Breast epithelium (tissue), 4 donors: ENCODE data around the gene RBM19. TPM values are rescaled to one million over a fixed set of nuclear protein-coding genes. Genes with fewer than 3 reads are reported as not detected.

Experiments used
- DNase-seq, 2 donors: peaks; one replicate each; pipeline ENCODE4 v3.0.0-alpha.2; 2019; ENCODE audit warnings: low spot score in 2 of 2
- H3K27ac ChIP-seq, 2 donors: fragments of 200-600 bp; sonication (generic) in 1 of 2; one replicate each; pipeline ENCODE4 v1.5.1; 2016 to 2019; ENCODE audit warnings: mild to moderate bottlenecking in 1 of 2
- H3K27me3 ChIP-seq, 2 donors: fragments of 200-600 bp; sonication (generic) in 1 of 2; one replicate each; pipeline versions ENCODE4 v1.5.1 to v1.6.0; 2017 to 2019; ENCODE audit warnings: control low read depth in 1 of 2, mild to moderate bottlenecking in 1 of 2
- H3K36me3 ChIP-seq: fragments of 200-600 bp; one replicate; pipeline ENCODE4 v1.5.1; 2019
- H3K4me1 ChIP-seq, 2 donors: fragments of 200-600 bp; sonication (generic); one replicate each; pipeline ENCODE4 v1.5.1; 2016 to 2019; ENCODE audit warnings: control low read depth in 1 of 2
- H3K4me3 ChIP-seq, 3 donors: fragments of 200-600 bp; sonication (generic); 1 replicate in 2 of 3; 2 replicates in 1 of 3; pipeline ENCODE4 v1.5.1; 2016 to 2019; ENCODE audit warnings: mild to moderate bottlenecking in 3 of 3, moderate library complexity in 2 of 3
- H3K9me3 ChIP-seq, 2 donors: fragments of 200-600 bp; sonication (generic) in 1 of 2; one replicate each; pipeline ENCODE4 v1.5.1; 2016 to 2019; ENCODE audit warnings: control low read depth in 1 of 2
- POLR2A ChIP-seq: fragments of 450-650 bp; IDR thresholded peaks from one replicate; pipeline ENCODE4 v1.6.1; 2016; ENCODE audit warnings: antibody characterized with exemption, mild to moderate bottlenecking, moderate library complexity
- POLR2AphosphoS5 ChIP-seq, 3 donors: sonication (generic); formaldehyde crosslinking; IDR thresholded peaks; one replicate each; pipeline ENCODE4 v1.6.1; 2017; ENCODE audit warnings: antibody characterized with exemption in 3 of 3
- intact Hi-C: fragments of 100-400 bp; cut with DNase I; formaldehyde crosslinking; loops from one replicate; pipeline ENCODE4 v1.15.1; 2023; ENCODE audit warnings: low total_unique reads
- total RNA-seq, 3 donors: library from RNA; depleted of rRNA; stranded (reverse); fragments of >200 nt; gene quantifications; one replicate each; pipeline ENCODE4 v1.1.0, GENCODE V29; 2016
- TF ChIP-seq, protein P1 (sequence below), 3 donors: fragments of 450-650 bp; IDR thresholded peaks; one replicate each; pipeline ENCODE4 v1.5.1; 2016 to 2017; ENCODE audit warnings: antibody characterized with exemption in 3 of 3, mild to moderate bottlenecking in 3 of 3, moderate library complexity in 3 of 3

RBM19 gene
- total RNA-seq, 3 donors from 2014 or later = 28.8 to 43.3 (median 42.6) TPM

DNA sequence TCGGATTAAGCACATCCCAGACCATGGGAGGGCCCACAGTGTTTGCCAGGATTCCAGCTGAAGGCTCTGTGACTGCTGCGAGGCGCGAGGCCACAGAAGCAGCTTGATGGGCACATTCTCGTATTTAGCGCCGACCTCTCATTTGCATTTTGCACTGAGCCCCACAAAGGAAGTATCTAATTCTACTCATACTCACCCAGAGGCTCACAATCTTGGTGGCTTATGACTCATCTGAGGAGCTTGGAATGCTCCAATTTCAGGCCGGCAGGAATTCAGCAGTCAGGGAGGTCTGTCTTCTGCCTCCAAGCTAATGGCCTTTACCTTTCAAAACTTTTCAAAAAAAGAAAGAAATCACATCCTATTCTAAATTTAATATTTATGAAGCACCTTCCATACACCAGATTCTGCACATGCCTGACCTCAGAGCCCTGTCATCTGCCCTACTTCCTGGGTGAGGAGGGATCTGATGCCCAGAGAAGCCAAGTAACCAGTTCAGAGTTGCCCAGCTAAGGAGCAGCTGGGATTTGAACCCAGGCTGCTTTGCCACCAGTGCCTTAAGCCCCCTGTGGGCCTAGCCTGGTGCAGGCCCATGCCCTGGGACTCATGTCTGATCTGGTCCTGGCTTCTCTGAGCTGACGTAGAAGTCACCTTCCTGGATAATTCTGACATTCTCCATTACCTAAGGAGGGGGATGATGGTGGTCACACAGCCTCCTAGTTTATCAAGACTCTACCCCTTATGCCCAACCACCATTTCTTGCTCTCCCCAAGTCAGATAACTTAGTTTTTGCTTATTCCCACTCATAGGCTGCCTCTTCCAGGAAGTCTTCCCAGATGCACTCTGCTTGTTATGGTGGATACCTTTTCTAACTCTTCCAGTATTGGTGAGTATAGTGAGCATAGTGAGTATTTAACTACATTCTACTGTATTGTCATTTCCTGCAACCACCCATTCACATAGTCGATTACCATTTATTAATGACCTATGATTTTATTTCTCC lies 198.9 kb downstream of the RBM19 start:
- intact Hi-C loops = no loop called here
- Histone ChIP-seq H3K27me3 (peaks cover 0 to 33% of the 10 kb centered on the region in 2 donors), H3K36me3 (no peaks in the 10 kb centered on the region), H3K4me1 (no peaks in the 10 kb centered on the region), H3K4me3 (no peak overlapping the region), H3K9me3 (no peaks in the 10 kb centered on the region), H3K27ac (no peak overlapping the region)
- TF ChIP-seq POLR2A (no peak), POLR2AphosphoS5 (IDR thresholded peaks at IDR 0.05) (no peak)
- TF ChIP-seq, protein P1, sequence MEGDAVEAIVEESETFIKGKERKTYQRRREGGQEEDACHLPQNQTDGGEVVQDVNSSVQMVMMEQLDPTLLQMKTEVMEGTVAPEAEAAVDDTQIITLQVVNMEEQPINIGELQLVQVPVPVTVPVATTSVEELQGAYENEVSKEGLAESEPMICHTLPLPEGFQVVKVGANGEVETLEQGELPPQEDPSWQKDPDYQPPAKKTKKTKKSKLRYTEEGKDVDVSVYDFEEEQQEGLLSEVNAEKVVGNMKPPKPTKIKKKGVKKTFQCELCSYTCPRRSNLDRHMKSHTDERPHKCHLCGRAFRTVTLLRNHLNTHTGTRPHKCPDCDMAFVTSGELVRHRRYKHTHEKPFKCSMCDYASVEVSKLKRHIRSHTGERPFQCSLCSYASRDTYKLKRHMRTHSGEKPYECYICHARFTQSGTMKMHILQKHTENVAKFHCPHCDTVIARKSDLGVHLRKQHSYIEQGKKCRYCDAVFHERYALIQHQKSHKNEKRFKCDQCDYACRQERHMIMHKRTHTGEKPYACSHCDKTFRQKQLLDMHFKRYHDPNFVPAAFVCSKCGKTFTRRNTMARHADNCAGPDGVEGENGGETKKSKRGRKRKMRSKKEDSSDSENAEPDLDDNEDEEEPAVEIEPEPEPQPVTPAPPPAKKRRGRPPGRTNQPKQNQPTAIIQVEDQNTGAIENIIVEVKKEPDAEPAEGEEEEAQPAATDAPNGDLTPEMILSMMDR (IDR thresholded peaks at IDR 0.05) = no peak
- DNase-seq = no peak
